ENCODE results near the gene USP36.

Gene USP36

GRCh38 chr17:78819806-78820792 is 20.5 kb downstream of the USP36 start:
- DNase-seq = no peak
- TF ChIP-seq POLR2A (IDR thresholded peaks at IDR 0.05; ENCODE audit: low read length) = no peak
- TF ChIP-seq GATA1 (IDR thresholded peaks at IDR 0.05; ENCODE audit: low read depth, low read length) = no peak

DNA sequence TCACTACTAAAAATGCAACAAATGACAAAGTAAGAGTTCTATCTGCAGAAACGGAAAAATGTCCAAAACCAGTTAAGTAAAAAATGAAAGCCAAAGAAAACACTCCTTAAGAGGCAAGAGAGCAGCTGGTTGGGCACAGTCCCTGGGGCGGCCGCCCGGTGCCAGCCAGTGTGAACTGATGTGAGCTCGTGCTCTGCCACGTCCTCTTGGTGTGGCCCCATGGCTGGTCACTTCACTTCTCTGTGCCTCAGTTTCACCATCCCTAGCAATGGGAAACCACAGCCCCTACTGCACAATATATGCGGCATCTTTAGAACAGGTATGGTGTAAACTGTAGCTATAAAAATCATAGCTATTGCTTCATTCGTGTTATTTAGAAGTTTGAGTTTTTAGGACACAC is 21.2 kb downstream of the USP36 start:
- DNase-seq = no peak
- TF ChIP-seq GATA1 (IDR thresholded peaks at IDR 0.05; ENCODE audit: low read depth, low read length) = no peak

- no peak for DNase-seq
- TF ChIP-seq GATA1 (IDR thresholded peaks at IDR 0.05; ENCODE audit: low read depth, low read length) = no peak
- TF ChIP-seq POLR2A (IDR thresholded peaks at IDR 0.05; ENCODE audit: low read length) = no peak
Observed at GRCh38 chr17:78818932-78819331, 21.7 kb downstream of the USP36 start.

DNA sequence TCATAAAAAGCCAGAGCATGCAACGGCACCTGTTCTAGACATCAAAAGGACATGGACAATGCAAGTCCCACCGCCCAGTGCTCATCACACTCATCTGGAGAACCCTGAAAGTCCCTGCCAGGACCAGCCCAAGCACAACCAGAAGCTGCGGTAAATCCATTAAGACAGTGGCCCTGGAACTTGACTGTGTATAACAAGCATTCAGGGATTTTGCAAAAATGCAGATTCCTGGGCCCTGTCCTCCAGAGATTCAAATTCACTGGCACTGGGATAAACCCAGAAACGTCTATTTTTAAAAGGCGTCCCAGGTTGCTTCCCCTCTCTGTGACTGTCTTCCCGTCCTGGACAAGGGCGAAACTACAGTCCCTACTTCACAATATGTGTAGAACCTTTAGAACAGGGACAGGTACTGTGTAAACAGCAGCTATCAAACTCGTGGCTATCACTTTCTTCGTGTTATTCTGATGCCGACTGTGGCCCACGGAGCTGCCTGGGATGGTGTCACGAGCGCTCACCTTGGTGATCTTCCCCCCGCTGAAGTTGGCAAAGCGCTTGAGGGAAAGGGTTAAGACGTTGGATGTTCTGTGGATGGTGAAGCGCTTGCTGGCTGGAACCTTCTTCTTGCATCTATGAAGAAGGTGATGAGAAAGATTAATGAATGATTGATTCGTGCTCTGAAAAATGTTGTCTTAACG is 22.3 kb downstream of the USP36 start:
- no peak for TF ChIP-seq POLR2A (IDR thresholded peaks at IDR 0.05; ENCODE audit: low read length)
- TF ChIP-seq GATA1 (IDR thresholded peaks at IDR 0.05; ENCODE audit: low read depth, low read length) = no peak
- no peak for DNase-seq

GRCh38 chr17:78817123-78817522 is 23.5 kb downstream of the USP36 start:
- TF ChIP-seq GATA1 (IDR thresholded peaks at IDR 0.05; ENCODE audit: low read depth, low read length) (no peak), POLR2A (IDR thresholded peaks at IDR 0.05; ENCODE audit: low read length) (no peak)
- DNase-seq = no peak

DNA sequence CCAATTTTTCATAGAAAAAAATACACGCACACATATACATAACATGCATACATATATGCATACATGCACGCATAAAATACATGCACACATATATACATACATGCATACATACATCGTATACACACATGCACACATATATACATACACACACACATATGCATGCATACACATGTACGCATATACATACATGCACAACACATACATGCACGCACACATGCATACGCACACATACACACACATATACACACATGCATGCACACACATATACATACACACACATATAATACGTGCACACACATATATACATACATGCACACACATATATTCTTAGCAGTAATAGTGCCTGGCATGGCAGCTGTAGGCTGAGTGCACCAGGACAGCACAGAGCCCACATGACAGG is 24.9 kb downstream of the USP36 start:
- no peak for DNase-seq
- no peak for TF ChIP-seq POLR2A (IDR thresholded peaks at IDR 0.05; ENCODE audit: low read length)
- TF ChIP-seq GATA1 (IDR thresholded peaks at IDR 0.05; ENCODE audit: low read depth, low read length) = no peak

- no peak for DNase-seq
- TF ChIP-seq POLR2A (IDR thresholded peaks at IDR 0.05; ENCODE audit: low read length) (no peak), GATA1 (IDR thresholded peaks at IDR 0.05; ENCODE audit: low read depth, low read length) (no peak)
Observed at GRCh38 chr17:78812855-78813254, 27.8 kb downstream of the USP36 start.

DNA sequence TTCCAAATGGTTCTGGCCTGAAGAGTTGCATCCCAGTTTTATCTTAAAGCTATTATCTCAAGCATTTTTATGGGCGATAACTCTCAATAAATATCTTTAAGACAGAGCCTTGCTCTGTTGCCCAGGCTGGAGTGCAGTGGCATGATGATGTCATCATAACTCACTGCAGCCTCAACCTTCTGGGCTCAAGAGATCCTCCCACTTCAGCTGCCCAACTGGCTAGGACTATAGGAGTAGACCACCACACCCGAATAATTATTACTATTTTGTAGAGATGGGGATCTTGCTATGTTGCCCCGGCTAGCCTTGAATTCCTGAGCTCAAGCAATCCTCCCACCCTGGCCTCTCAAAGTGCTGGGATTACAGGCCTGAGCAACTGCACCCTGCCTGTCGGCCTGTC is 32.5 kb downstream of the USP36 start:
- DNase-seq = peak in 1 of 2 experiments; percentile 35
- TF ChIP-seq GATA1 (IDR thresholded peaks at IDR 0.05; ENCODE audit: low read depth, low read length) (no peak), POLR2A (IDR thresholded peaks at IDR 0.05; ENCODE audit: low read length) (no peak)

DNA sequence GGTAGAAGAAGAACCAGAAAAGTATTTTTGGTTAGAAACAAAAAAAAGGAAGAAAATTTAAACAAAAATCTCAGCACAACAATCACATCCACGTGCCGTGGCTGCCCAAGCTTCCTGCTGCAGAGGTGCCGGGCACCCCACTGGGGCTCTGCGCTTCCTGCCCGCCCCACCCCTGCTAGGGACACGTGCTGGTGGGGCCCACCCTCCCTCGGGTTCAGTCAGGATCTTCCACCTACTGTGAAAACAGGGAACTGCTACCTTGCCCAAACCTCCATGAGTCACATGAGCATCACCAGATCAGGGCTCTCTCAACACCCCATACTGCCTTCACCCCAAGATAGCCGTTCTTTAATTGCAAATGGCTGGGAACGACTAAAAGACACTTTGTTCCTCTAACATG is 34.2 kb downstream of the USP36 start:
- TF ChIP-seq GATA1 (IDR thresholded peaks at IDR 0.05; ENCODE audit: low read depth, low read length) = no peak
- TF ChIP-seq POLR2A (IDR thresholded peaks at IDR 0.05; ENCODE audit: low read length) = no peak
- peak in 1 of 2 experiments; percentile 15 for DNase-seq

- no peak for DNase-seq
Observed at GRCh38 chr17:78805301-78805700, 35.3 kb downstream of the USP36 start.

GRCh38 chr17:78804777-78805176 is 35.8 kb downstream of the USP36 start:
- TF ChIP-seq GATA1 (IDR thresholded peaks at IDR 0.05; ENCODE audit: low read depth, low read length) (no peak), POLR2A (IDR thresholded peaks at IDR 0.05; ENCODE audit: low read length) (no peak)
- DNase-seq = no peak

More at GRCh38 chr17:78805301-78805700, 35.3 kb downstream of the USP36 start:
- TF ChIP-seq GATA1 (IDR thresholded peaks at IDR 0.05; ENCODE audit: low read depth, low read length) (no peak), POLR2A (IDR thresholded peaks at IDR 0.05; ENCODE audit: low read length) (no peak)

- no peak for TF ChIP-seq POLR2A (IDR thresholded peaks at IDR 0.05; ENCODE audit: low read length)
- no peak for TF ChIP-seq GATA1 (IDR thresholded peaks at IDR 0.05; ENCODE audit: low read depth, low read length)
Observed at GRCh38 chr17:78803186-78803845, 37.3 kb downstream of the USP36 start.

GRCh38 chr17:78802459-78802858 is 38.2 kb downstream of the USP36 start:
- no peak for TF ChIP-seq POLR2A (IDR thresholded peaks at IDR 0.05; ENCODE audit: low read length)
- no peak for TF ChIP-seq GATA1 (IDR thresholded peaks at IDR 0.05; ENCODE audit: low read depth, low read length)
- DNase-seq = no peak

More at GRCh38 chr17:78803186-78803845, 37.3 kb downstream of the USP36 start:
- DNase-seq = no peak

- no peak for DNase-seq
- TF ChIP-seq GATA1 (IDR thresholded peaks at IDR 0.05; ENCODE audit: low read depth, low read length) (no peak), POLR2A (IDR thresholded peaks at IDR 0.05; ENCODE audit: low read length) (no peak)
Observed at GRCh38 chr17:78802008-78802407, 38.6 kb downstream of the USP36 start.

Measured in erythroblast (primary cell).